ENCODE results near the gene RIOK3.

RIOK3 gene

DNA sequence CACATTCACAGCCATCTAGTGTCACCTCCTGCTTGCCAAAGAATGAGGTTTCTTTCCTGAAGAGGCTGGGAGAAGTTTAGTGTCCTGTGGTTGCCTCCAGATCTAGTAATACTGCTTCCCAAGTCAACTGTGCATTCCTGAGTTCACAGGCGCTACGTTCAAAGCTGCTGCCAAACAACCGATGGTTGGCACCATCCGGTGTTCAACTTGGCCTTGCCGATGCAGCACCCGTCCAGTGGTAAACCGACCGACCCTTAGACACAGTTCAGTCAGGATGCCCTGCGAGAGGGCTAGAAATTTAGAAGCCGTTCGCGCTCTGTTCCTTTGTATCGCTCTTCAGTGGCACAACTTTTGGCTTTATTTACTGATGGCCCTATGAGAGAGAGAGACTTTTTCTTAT, 78.8 kb downstream of the RIOK3 start:
- DNase-seq, result no peak

All from stimulated activated CD8-positive, alpha-beta memory T cell treated with anti-CD3 and anti-CD28 coated beads, Interleukin-4, amount 100 ng/mL, for 48 hours (primary cell).